Left colon (tissue), 2 donors: ENCODE measurements around the gene CHIT1. TPM values are rescaled to one million over a fixed set of nuclear protein-coding genes. Genes with fewer than 3 reads are reported as not detected.

Experiments
- ATAC-seq: fragments of 200-7000 bp; cut with Tn5 transposase; one replicate; pipeline ENCODE4 v1.9.1; 2020; ENCODE audit warnings: mild to moderate bottlenecking, moderate library complexity
- DNase-seq, 2 donors: peaks; one replicate each; pipeline ENCODE4 v3.0.0-alpha.2; 2020
- intact Hi-C, 2 donors: fragments of 100-400 bp; cut with DNase I in 1 of 2; cut with micrococcal nuclease in 1 of 2; formaldehyde crosslinking; loops; one replicate each; pipeline versions ENCODE4 v1.11.2 to v1.14.0; 2022; cut with DNase I, micrococcal nuclease
- total RNA-seq, 2 donors: library from RNA; stranded (reverse); fragmentation: NEBNext Ultra II Directional; extraction: Animal tissue kit (Norgen Biotek cat#: 25700); gene quantifications; one replicate each; pipeline ENCODE4 v1.2.1, GENCODE V29; 2021
- donor health status: DM: no; HTN: no; CAD: no.
- donor health status: DM: yes; HTN: yes; CAD: no.

CHIT1 gene
- total RNA-seq, 2 donors from 2014 or later, result 0.40 TPM; not detected in 1

- intact Hi-C loops, result no loop called here
- no peak for ATAC-seq
- DNase-seq, result no peak
Measured at GRCh38 chr1:203183828-203184227, 45.6 kb downstream of the CHIT1 start.

DNA sequence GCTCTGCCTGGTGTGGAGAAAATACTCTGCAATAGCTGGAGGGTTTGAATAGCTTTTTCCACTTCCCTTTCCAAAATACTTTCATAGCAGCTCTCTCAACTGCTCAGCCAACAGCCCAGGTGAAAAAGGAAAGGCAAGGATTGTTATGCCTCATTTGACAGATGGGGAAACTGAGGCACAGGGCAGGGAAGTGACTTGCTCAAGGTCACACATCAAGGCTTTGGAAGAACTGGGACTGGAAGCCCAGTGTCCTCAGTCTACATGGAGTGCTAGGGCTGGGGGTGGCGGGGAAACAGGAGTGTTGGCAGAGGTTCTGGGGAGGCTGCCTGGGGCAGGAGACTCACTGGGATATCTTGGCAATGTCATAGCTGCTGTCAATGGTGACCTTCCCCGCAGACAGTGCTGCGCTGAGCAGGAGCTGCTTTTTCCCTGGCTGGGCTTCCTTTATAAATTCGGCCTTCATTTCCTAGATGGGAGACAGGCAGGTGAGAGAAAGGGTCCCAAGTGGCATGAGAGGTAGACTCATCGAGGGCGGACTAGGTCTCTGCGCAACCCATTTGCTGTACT is 47.0 kb downstream of the CHIT1 start:
- ATAC-seq (no peak), DNase-seq (no peak)
- intact Hi-C loops, result no loop called here

GRCh38 chr1:203181586-203182386 is 47.7 kb downstream of the CHIT1 start:
- intact Hi-C loops, result no loop called here
- no peak for ATAC-seq
- no peak for DNase-seq

- ATAC-seq (no peak), DNase-seq (no peak)
- intact Hi-C loops, result no loop called here
Measured at GRCh38 chr1:203180611-203181330, 48.7 kb downstream of the CHIT1 start.

GRCh38 chr1:203179667-203180005 is 49.8 kb downstream of the CHIT1 start:
- ATAC-seq (no peak), DNase-seq (no peak)
- intact Hi-C loops, result no loop called here

GRCh38 chr1:203178821-203179666 is 50.4 kb downstream of the CHIT1 start:
- ATAC-seq, result no peak
- no peak for DNase-seq
- intact Hi-C loops, result no loop called here

GRCh38 chr1:203178083-203178482 is 51.4 kb downstream of the CHIT1 start:
- DNase-seq (no peak), ATAC-seq (no peak)
- intact Hi-C loops, result no loop called here

- DNase-seq (no peak), ATAC-seq (no peak)
- intact Hi-C loops, result no loop called here
Measured at GRCh38 chr1:203177470-203178039, 51.9 kb downstream of the CHIT1 start.

DNA sequence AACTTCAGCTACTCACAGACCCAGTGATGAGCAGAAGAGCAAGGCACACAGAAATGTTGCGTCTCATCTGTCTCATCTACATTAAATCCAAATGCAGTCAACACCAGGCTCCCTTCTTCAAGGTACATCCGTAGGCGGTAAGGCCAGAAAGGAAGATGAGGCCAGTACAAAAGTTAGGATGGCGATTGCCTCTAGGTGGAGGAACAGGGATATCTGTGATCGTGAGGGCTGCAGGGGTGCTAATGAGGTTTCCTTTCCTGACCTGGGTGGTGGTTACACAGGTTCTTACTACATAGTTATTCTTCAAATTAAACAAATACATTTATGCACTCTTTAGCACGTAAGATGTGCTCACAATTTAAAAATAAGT is 52.5 kb downstream of the CHIT1 start:
- no peak for ATAC-seq
- no peak for DNase-seq
- intact Hi-C loops, result no loop called here

DNA sequence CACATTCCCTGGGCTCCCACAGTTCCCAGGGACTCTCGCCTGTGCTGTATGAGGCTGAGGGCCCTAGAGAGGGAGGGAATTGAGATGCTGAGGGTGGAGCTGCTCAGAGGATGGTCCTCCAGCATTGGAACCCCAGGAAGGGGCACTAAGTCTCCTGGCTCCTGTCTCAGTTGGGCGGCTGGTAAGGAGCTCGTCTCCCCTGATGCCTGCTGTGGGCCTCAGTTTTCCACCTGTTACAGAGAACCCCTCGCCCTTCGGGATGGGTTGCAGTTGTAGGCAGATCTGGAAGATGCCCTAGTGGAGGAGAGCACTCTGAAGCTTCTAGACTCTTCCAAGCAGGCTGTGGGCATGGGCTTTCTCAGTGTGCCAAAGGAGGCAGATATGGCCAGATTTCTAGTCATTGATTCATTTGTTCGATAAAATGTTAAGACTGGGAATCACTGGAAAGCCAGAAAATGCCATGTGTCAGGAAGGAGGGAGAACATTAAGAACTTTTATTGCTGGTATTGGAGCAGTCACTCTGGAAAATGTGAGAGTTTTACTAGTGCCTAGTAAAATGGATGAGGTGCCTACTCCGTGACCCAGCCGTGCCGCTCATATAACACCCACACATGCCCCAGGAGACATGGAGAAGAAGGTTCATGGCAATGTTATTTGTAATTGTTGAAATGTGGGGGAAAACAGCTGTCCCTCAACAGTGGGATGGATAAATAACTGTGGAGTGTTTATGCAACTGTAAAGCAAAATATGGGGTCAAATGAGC is 53.0 kb downstream of the CHIT1 start:
- no peak for DNase-seq
- ATAC-seq, result no peak
- intact Hi-C loops, result no loop called here

GRCh38 chr1:203175827-203176241 is 53.6 kb downstream of the CHIT1 start:
- intact Hi-C loops, result no loop called here
- ATAC-seq, result no peak
- no peak for DNase-seq

DNA sequence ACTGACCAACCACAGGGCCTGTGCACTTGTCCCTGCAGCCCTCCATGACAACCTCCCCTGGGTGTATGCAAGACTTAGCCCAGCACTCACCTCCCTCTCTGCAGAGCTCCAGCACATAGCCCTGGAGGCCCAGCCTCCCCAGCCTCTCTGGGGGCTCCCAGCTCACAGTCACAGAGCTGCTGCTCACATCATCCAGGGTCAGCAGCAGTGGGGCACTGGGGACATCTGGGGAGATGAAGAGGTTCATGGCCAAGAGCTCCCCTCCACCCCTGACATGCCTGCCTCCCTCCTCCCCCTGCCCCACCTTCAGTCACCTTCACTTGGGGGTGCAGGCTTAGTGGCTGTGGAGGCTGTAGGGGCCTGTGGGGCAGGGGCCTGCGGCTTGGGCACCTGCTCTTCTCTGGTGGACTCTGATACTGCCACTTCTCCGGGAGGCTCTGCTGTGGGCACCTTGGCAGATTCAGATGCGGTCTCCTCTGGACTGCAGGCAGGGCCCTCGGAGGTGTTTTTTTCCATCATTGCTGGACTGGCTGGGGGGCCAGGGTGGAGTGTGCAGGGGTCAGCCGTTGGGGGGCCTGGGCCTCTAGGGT is 54.1 kb downstream of the CHIT1 start, which contains the start of gene MYBPH:
Gene MYBPH (minus strand): TSS at position 590 of the 590 bp plus-strand sequence. CDS start 71 bp downstream, at position 519.
- intact Hi-C loops, result no loop called here
- DNase-seq, result no peak
- no peak for ATAC-seq

GRCh38 chr1:203174324-203174985 is 55.0 kb downstream of the CHIT1 start:
- ATAC-seq, result no peak
- intact Hi-C loops, result loop anchor here in 1 of 2 donors (5.0 kb wide), 1 partner anchor 132 kb away; no protein-coding TSS in a partner anchor
- no peak for DNase-seq

DNA sequence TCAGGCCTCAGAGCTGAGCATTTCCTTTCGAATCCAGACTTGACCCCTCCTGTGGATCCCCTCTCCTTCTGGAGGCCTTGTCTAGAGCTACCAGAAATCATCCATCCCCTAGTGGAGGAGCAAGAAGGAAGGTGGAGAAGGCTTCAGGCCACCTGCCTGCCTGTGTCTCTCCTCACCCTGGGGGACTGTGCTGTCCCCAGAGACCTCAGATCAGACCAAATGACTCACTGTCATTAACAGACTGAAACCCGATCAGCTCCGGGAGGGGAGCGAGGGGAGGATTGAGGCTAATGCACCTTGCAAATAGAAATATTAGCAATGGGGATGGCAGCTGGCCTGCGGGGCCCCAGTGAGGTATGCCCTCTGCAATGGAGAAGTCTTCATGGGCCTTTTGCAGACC is 55.9 kb downstream of the CHIT1 start:
- intact Hi-C loops, result loop anchor here in 1 of 2 donors (5.0 kb wide), 1 partner anchor 131 kb away; no protein-coding TSS in a partner anchor
- no peak for ATAC-seq
- DNase-seq, result no peak

DNA sequence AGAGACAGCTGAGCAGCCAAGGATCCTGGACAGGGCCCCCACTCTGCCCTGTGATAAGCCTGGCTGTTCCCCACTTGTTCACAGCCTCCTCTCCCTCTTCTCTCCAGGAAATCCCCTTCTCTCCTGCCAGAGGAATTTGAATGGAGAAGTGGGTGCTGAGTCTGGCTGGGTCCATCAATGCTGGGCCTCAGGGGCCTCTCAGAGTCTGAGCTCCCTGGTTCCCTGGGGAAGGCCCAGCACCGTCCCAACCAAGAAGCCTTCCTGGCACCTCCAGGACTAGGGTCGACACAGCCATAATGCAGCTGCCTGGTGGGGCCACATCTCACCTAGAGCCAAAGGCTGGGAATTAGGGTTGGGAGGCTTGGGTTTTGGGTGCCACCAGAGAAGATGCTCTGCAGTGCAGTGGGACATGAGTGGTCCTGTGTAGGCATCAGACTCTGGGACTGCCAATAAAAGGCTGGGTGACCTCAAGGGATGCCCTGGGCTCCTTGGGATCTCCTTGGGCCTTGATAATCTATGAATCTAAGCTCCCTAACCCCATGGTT is 56.4 kb downstream of the CHIT1 start:
- ATAC-seq (no peak), DNase-seq (no peak)
- intact Hi-C loops, result loop anchor here in 1 of 2 donors (5.0 kb wide), 1 partner anchor 131 kb away; no protein-coding TSS in a partner anchor

- ATAC-seq, result peak; percentile 87
- intact Hi-C loops, result loop anchor here in 1 of 2 donors (5.0 kb wide), 1 partner anchor 130 kb away; no protein-coding TSS in a partner anchor
- peak; percentile 51 to 73 for DNase-seq
Measured at GRCh38 chr1:203172184-203173010, 57.1 kb downstream of the CHIT1 start.
